H1 (cell line): ENCODE data around the gene ADGRV1. TPM values are rescaled to one million over a fixed set of nuclear protein-coding genes. Genes with fewer than 3 reads are reported as not detected.

Experiments used
- CTCF ChIA-PET: fragments of 300-600 bp; sonication (Branson Sonifier 250); formaldehyde crosslinking; loops from one replicate; lab custom pipeline; 2021; ENCODE audit not compliant: partially characterized antibody; lab: Charles Lee
- POLR2A ChIA-PET: fragments of 300-600 bp; sonication (Branson Sonifier 250); formaldehyde crosslinking; loops from one replicate; lab custom pipeline; 2021; ENCODE audit warnings: inconsistent platforms; ENCODE audit not compliant: partially characterized antibody; lab: Charles Lee
- DNase-seq, 2 experiments: peaks; one replicate each; pipeline versions ENCODE4 v3.0.0 to v3.0.0-alpha.2; 2010 to 2022; ENCODE audit warnings: low spot score in 2 of 2, low read depth in 1 of 2, mixed read lengths in 1 of 2
- FAIRE-seq: peaks from 2 replicates; lab custom pipeline; 2011; peaks lifted over from hg19 to GRCh38; lab: Jason Lieb, UNC
- H2AFZ ChIP-seq: 2 replicates; pipeline ENCODE4 v1.8.1; 2012; ENCODE audit warnings: low read length, inconsistent platforms
- H2AK5ac ChIP-seq: 2 replicates; pipeline ENCODE4 v1.6.1; 2013; ENCODE audit warnings: low read depth, low read length
- H2BK120ac ChIP-seq: replicated peaks from 2 replicates; pipeline ENCODE3; 2013; ENCODE audit warnings: low read depth, low read length, inconsistent platforms
- H2BK12ac ChIP-seq: 2 replicates; pipeline ENCODE4 v1.6.1; 2013; ENCODE audit warnings: low read depth, low read length
- H2BK15ac ChIP-seq: 2 replicates; pipeline ENCODE4 v1.6.1; 2013; ENCODE audit warnings: low read length
- H2BK20ac ChIP-seq: 2 replicates; pipeline ENCODE4 v1.6.1; 2013; ENCODE audit warnings: low read length
- H2BK5ac ChIP-seq: 2 replicates; pipeline ENCODE4 v1.6.1; 2013; ENCODE audit warnings: low read depth, low read length
- H3K14ac ChIP-seq: 2 replicates; pipeline ENCODE4 v1.6.1; 2013; ENCODE audit warnings: inconsistent platforms; ENCODE audit not compliant: insufficient read length
- H3K18ac ChIP-seq: 2 replicates; pipeline ENCODE4 v1.6.1; 2013; ENCODE audit warnings: low read length; ENCODE audit errors: extremely low read depth
- H3K23ac ChIP-seq: 2 replicates; pipeline ENCODE4 v1.6.1; 2013; ENCODE audit warnings: inconsistent platforms; ENCODE audit not compliant: insufficient read length
- H3K23me2 ChIP-seq: 2 replicates; pipeline ENCODE4 v1.6.1; 2013; ENCODE audit warnings: low read depth, low read length
- H3K27ac ChIP-seq: 2 replicates; pipeline ENCODE4 v1.6.1; 2011; ENCODE audit warnings: low read depth, low read length, inconsistent platforms
- H3K27me3 ChIP-seq, 4 experiments: replicated peaks in 1 of 4; 1 replicate in 1 of 4; 2 replicates in 3 of 4; pipeline versions ENCODE4 v1.6.1 to v1.8.1; 2011 to 2013; ENCODE audit warnings: low read length in 3 of 4, mild to moderate bottlenecking in 3 of 4, inconsistent platforms in 2 of 4, mixed read lengths in 2 of 4, moderate library complexity in 1 of 4; ENCODE audit not compliant: control insufficient read depth in 3 of 4, insufficient read depth in 3 of 4; ENCODE audit errors: extremely low read depth in 1 of 4
- H3K36me3 ChIP-seq, 4 experiments: 2 replicates each; pipeline versions ENCODE4 v1.6.1 to v1.8.1; 2011 to 2013; ENCODE audit warnings: mild to moderate bottlenecking in 4 of 4, low read length in 3 of 4, moderate library complexity in 2 of 4, control low read depth in 1 of 4, inconsistent platforms in 1 of 4; ENCODE audit not compliant: insufficient read depth in 4 of 4, control insufficient read depth in 2 of 4
- H3K4ac ChIP-seq: replicated peaks from 2 replicates; pipeline ENCODE3; 2013; ENCODE audit warnings: low read length, low read depth, mixed read lengths, inconsistent platforms; ENCODE audit not compliant: insufficient read length
- H3K4me1 ChIP-seq, 4 experiments: replicated peaks in 1 of 4; 1 replicate in 1 of 4; 2 replicates in 3 of 4; pipeline versions ENCODE4 v1.6.1 to v1.8.1; 2011 to 2013; ENCODE audit warnings: low read length in 3 of 4, inconsistent platforms in 2 of 4, mixed read lengths in 1 of 4; ENCODE audit not compliant: insufficient read depth in 4 of 4, control insufficient read depth in 3 of 4
- H3K4me2 ChIP-seq, 2 experiments: 2 replicates each; pipeline versions ENCODE4 v1.6.1 to v1.8.1; 2011 to 2013; ENCODE audit warnings: low read depth in 2 of 2, low read length in 2 of 2, control low read depth in 1 of 2, inconsistent platforms in 1 of 2, mild to moderate bottlenecking in 1 of 2; ENCODE audit not compliant: insufficient read depth in 1 of 2
- H3K4me3 ChIP-seq, 4 experiments: fragments of 200-600, 300-600 bp in 1 of 4; sonication (generic), shearing (Covaris generic), sonication (Bioruptor Twin) in 1 of 4; 2 replicates each; pipeline versions ENCODE4 v1.5.1 to v1.8.1; 2011 to 2016; ENCODE audit warnings: low read length in 4 of 4, low read depth in 3 of 4, control low read depth in 2 of 4, inconsistent platforms in 2 of 4, mild to moderate bottlenecking in 2 of 4, mixed read lengths in 1 of 4, moderate library complexity in 1 of 4; ENCODE audit not compliant: insufficient read depth in 2 of 4; ENCODE audit errors: extremely low read depth in 1 of 4
- H3K56ac ChIP-seq: replicated peaks from 2 replicates; pipeline ENCODE3; 2013; ENCODE audit warnings: low read depth, mild to moderate bottlenecking, mixed read lengths, low read length, inconsistent platforms; ENCODE audit not compliant: insufficient read length
- H3K79me1 ChIP-seq: 2 replicates; pipeline ENCODE4 v1.6.1; 2013; ENCODE audit warnings: low read depth, low read length, control low read depth
- H3K79me2 ChIP-seq, 2 experiments: 2 replicates each; pipeline versions ENCODE4 v1.6.1 to v1.8.1; 2012 to 2013; ENCODE audit warnings: low read length in 2 of 2, mild to moderate bottlenecking in 2 of 2, inconsistent platforms in 1 of 2; ENCODE audit not compliant: insufficient read depth in 2 of 2, control insufficient read depth in 1 of 2
- H3K9ac ChIP-seq, 4 experiments: replicated peaks in 1 of 4; 1 replicate in 1 of 4; 2 replicates in 3 of 4; pipeline versions ENCODE4 v1.6.1 to v1.8.1; 2011 to 2013; ENCODE audit warnings: low read depth in 3 of 4, low read length in 3 of 4, control low read depth in 2 of 4, mild to moderate bottlenecking in 2 of 4, moderate library complexity in 2 of 4, inconsistent platforms in 1 of 4; ENCODE audit errors: extremely low read depth in 1 of 4
- H3K9me3 ChIP-seq, 2 experiments: 2 replicates each; pipeline versions ENCODE4 v1.6.1 to v1.8.1; 2012 to 2013; ENCODE audit warnings: mild to moderate bottlenecking in 2 of 2, moderate library complexity in 2 of 2, control low read depth in 1 of 2, inconsistent platforms in 1 of 2, low read depth in 1 of 2, low read length in 1 of 2, mixed read lengths in 1 of 2; ENCODE audit not compliant: insufficient read depth in 2 of 2
- H4K20me1 ChIP-seq, 2 experiments: replicated peaks in 1 of 2; 2 replicates each; pipeline versions ENCODE3 to v1.8.1; 2011 to 2013; ENCODE audit warnings: inconsistent platforms in 2 of 2, low read length in 2 of 2, mild to moderate bottlenecking in 1 of 2; ENCODE audit not compliant: insufficient read depth in 2 of 2, control insufficient read depth in 1 of 2
- H4K5ac ChIP-seq: 2 replicates; pipeline ENCODE4 v1.6.1; 2013; ENCODE audit warnings: low read length, low read depth, mixed read lengths, inconsistent platforms; ENCODE audit not compliant: insufficient read length
- H4K8ac ChIP-seq: 2 replicates; pipeline ENCODE4 v1.8.0; 2013; ENCODE audit warnings: mild to moderate bottlenecking, moderate library complexity, low read length, inconsistent platforms; ENCODE audit not compliant: insufficient read depth; ENCODE audit errors: extremely low read depth
- H4K91ac ChIP-seq: replicated peaks from 2 replicates; pipeline ENCODE3; 2013; ENCODE audit warnings: low read length, mixed read lengths, inconsistent platforms; ENCODE audit not compliant: insufficient read length
- ATF3 ChIP-seq: IDR thresholded peaks from 2 replicates; pipeline ENCODE4 v1.6.1; 2011; ENCODE audit warnings: low read depth, mild to moderate bottlenecking, low read length; ENCODE audit not compliant: insufficient read depth
- BCL11A ChIP-seq, 2 experiments: IDR thresholded peaks; one replicate each; pipeline ENCODE4 v1.6.1; 2011; ENCODE audit warnings: low read depth in 2 of 2, low read length in 2 of 2, mild to moderate bottlenecking in 2 of 2
- CHD2 ChIP-seq: IDR thresholded peaks from 2 replicates; pipeline ENCODE4 v1.6.1; 2012; ENCODE audit warnings: low read length, improper control_type of control experiment
- CTBP2 ChIP-seq: IDR thresholded peaks from 2 replicates; pipeline ENCODE4 v1.7.0; 2011; ENCODE audit warnings: borderline replicate concordance, mild to moderate bottlenecking, moderate library complexity, mixed read lengths, low read length; ENCODE audit not compliant: insufficient read depth, insufficient read length
- FOSL1 ChIP-seq: IDR thresholded peaks from 2 replicates; pipeline ENCODE4 v1.6.1; 2011; ENCODE audit warnings: mild to moderate bottlenecking, low read depth, low read length, moderate library complexity; ENCODE audit not compliant: insufficient read depth
- JUN ChIP-seq: IDR thresholded peaks from 2 replicates; pipeline ENCODE4 v1.6.1; 2011; ENCODE audit warnings: low read depth, mild to moderate bottlenecking, improper control_type of control experiment, low read length
- POU5F1 ChIP-seq: IDR thresholded peaks from 2 replicates; pipeline ENCODE4 v1.6.1; 2011; ENCODE audit warnings: low read depth, mild to moderate bottlenecking, low read length, moderate library complexity
- SUZ12 ChIP-seq: fragments of 200-600 bp; sonication (generic); IDR thresholded peaks from 2 replicates; pipeline ENCODE4 v1.6.1; 2012; ENCODE audit warnings: mild to moderate bottlenecking, inconsistent platforms, low read length, moderate library complexity, mixed read lengths
- TCF12 ChIP-seq: IDR thresholded peaks from 2 replicates; pipeline ENCODE4 v1.6.1; 2011; ENCODE audit warnings: low read depth, mild to moderate bottlenecking, low read length
- YY1 ChIP-seq: IDR thresholded peaks from 2 replicates; pipeline ENCODE4 v1.6.1; 2011; ENCODE audit warnings: low read depth, mild to moderate bottlenecking, low read length
- ZNF274 ChIP-seq: IDR thresholded peaks from 2 replicates; pipeline ENCODE4 v1.7.0; 2012; ENCODE audit warnings: low read length, borderline replicate concordance; ENCODE audit errors: extremely low read depth
- WGBS, 2 experiments: shearing (Covaris generic) in 1 of 2; methylation state at CpG; one replicate each; pipeline versions ENCODE4 v1.1.6 to v1.1.7; 2013 to 2015; ENCODE audit warnings: low lambda C conversion rate in 2 of 2, mixed read lengths in 2 of 2, inconsistent platforms in 1 of 2, low coverage in 1 of 2, missing lambda C conversion rate in 1 of 2; ENCODE audit not compliant: insufficient replicate concordance in 2 of 2, insufficient coverage in 1 of 2, insufficient read length in 1 of 2; ENCODE audit errors: extremely low coverage in 1 of 2, missing lambda C conversion rate in 1 of 2; 5-methylcytosine and 5-hydroxymethylcytosine counted together
- polyA plus RNA-seq, 7 experiments: library from polyadenylated mRNA; depleted of rRNA in 3 of 7; stranded (reverse) in 5 of 7; unstranded in 2 of 7; fragments of >200 nt in 5 of 7; fragments of 200-250 nt in 2 of 7; gene quantifications; 1 replicate in 5 of 7; 2 replicates in 1 of 7; 4 replicates in 1 of 7; pipeline versions ENCODE4 v1.2.1 to v1.2.3, GENCODE V29; 2011 to 2013; ENCODE audit warnings: missing spikeins in 2 of 7, mixed read lengths in 2 of 7
- total RNA-seq: library from RNA; stranded (reverse); fragmentation: NEBNext Ultra II Directional; extraction: Animal tissue kit (Norgen Biotek cat#: 25700); gene quantifications from 2 replicates; pipeline ENCODE4 v1.2.1, GENCODE V29; 2021

ADGRV1 gene
- total and polyA plus RNA-seq, 2 of the 8 experiments (the other 6 are each of a cell fraction or from before 2014, with no cell fraction given) = 53.1 to 62.2 TPM

GRCh38 chr5:91171322-91171721 lies 612.7 kb downstream of the ADGRV1 start:
- WGBS, 2 experiments = 67% methylated on average over 2 of the region's 2 CpGs; no CpG with 5 or more reads in 1 of the 2 experiments
- Histone ChIP-seq H3K4me2 (no peak overlapping the region; a peak in 1 of 4 replicates), H3K27me3 (no peaks in the 10 kb centered on the region), H3K18ac (no peak overlapping the region), H3K14ac (no peak overlapping the region), H3K4ac (no peak overlapping the region), H4K8ac (no peak overlapping the region), H3K56ac (no peak overlapping the region), H4K91ac (no peak overlapping the region), H2AFZ (no peak overlapping the region), H2BK12ac (no peak overlapping the region), H3K79me2 (no peaks in the 10 kb centered on the region), H3K9ac (no peak overlapping the region), H3K4me3 (no peak overlapping the region), H2BK15ac (no peak overlapping the region), H3K23me2 (no peaks in the 10 kb centered on the region), H2BK120ac (no peak overlapping the region), H4K5ac (no peak overlapping the region), H3K79me1 (no peaks in the 10 kb centered on the region), H3K27ac (no peak overlapping the region), H2BK20ac (no peak overlapping the region), H2AK5ac (no peak overlapping the region), H3K9me3 (no peaks in the 10 kb centered on the region), H3K4me1 (peaks cover 0 to 5% (median 3%) of the 10 kb centered on the region in 4 experiments; a peak in 4 of 7 replicates), H2BK5ac (no peak overlapping the region), H3K36me3 (no peaks in the 10 kb centered on the region), H4K20me1 (no peaks in the 10 kb centered on the region), H3K23ac (no peak overlapping the region)
- POLR2A ChIA-PET = interaction anchor here (1.2 kb wide), 1 partner anchor 12 kb away, joined by 4 read pairs; no protein-coding TSS in a partner anchor
- DNase-seq (no peak), FAIRE-seq (no peak)
- CTCF ChIA-PET = no interaction called here
- TF ChIP-seq POU5F1 (no peak), FOSL1 (no peak), SUZ12 (no peak), TCF12 (no peak), ZNF274 (no peak), ATF3 (no peak), YY1 (no peak), CTBP2 (no peak), JUN (no peak), BCL11A (IDR thresholded peaks at IDR 0.05; ENCODE audit: low read depth in 2 of 2, low read length in 2 of 2) (no peak), CHD2 (no peak)
